Measurements from ENCODE around the gene PKN1. TPM values are rescaled to one million over a fixed set of nuclear protein-coding genes. Genes with fewer than 3 reads are reported as not detected.

The PKN1 gene
- total RNA-seq, 1 experiment from 2014 or later, result 138 TPM

DNA sequence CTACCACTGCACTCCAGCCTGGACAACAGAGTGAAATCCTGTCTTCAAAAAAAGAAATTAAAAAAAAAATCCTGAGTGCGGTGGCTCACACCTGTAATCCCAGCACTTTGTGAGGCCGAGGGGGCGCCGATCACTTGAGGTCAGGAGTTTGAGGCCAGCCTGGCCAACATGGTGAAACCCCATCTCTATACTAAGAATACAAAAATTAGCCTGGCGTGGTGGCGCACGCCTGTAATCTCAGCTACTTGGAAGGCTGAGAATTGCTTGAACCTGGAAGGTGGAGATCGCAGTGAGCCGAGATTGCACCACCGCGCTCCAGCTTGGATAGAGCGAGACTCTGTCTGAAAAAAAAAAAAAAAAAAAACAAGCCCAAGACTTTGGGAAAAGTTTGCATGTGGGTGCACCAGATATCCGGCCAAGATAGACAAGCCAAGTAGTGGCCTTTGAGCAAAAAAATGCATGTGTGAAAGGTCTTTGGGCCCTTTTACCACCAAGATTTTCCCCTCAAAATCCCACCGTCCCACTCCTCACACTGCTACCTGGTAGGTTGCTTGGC lies 79.4 kb downstream of the PKN1 start:
- CTCF ChIA-PET, result interaction anchor here (0.7 kb wide), 1 partner anchor 131 kb away, joined by 3 read pairs; the partner anchor contains the start of gene ADGRE5
- H3K4me1 Mint-ChIP-seq (ENCODE audit: low read depth, unreplicated experiment), result peaks cover 32% of the 10 kb centered on the region
- H3K36me3 Mint-ChIP-seq (ENCODE audit: insufficient read depth, unreplicated experiment), result peaks cover 84% of the 10 kb centered on the region
- no peak for DNase-seq
- H3K27me3 Mint-ChIP-seq (ENCODE audit: unreplicated experiment), result no peaks in the 10 kb centered on the region
- no TSS peak for BruUV-seq (replicated peaks)
- no peak overlapping the region for H3K4me3 Mint-ChIP-seq (ENCODE audit: low read depth, unreplicated experiment)
- no peaks in the 10 kb centered on the region for H3K9me3 Mint-ChIP-seq (ENCODE audit: low read depth, unreplicated experiment)
- no peak for TF ChIP-seq CTCF (IDR thresholded peaks at IDR 0.05; ENCODE audit: unreplicated experiment)
- H3K27ac Mint-ChIP-seq (ENCODE audit: unreplicated experiment), result no peak overlapping the region
- intact Hi-C loops (cut with micrococcal nuclease; ENCODE audit: unreplicated experiment), result no loop called here

DNA sequence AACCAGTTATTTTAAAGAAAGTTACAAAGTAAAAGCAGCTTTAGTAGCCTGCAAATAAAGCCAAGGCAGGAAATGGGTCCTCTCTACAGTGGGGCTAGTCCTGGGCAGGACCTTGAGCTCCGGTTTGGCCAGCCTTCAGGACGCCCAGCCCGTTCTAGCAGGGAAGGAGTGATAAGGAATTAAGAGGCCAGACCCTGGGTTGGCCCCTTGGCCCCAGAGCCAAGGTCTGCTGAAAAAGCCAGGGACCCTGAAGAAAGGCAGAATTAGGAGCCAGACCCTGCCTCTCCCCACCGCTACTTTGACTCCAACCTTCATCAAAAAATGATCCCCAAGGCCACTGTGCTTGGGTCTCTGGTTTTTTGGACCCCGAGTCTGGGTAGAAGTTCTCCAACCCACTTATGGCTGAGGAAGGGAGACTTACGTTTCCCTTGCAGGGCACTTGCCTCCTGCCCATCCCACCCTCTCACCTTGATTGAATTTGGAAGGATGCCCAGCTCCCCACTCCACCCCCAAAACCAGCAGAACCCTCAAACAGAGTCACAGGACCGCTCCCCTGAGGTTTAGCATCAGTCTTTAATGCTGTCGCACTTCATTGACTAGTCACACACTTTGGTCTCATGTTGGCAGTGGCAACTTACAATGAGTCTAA lies 81.2 kb downstream of the PKN1 start:
- no TSS peak for BruUV-seq (replicated peaks)
- no peak for TF ChIP-seq CTCF (IDR thresholded peaks at IDR 0.05; ENCODE audit: unreplicated experiment)
- Mint-ChIP-seq H3K36me3 (ENCODE audit: insufficient read depth, unreplicated experiment) (peaks cover 88% of the 10 kb centered on the region), H3K9me3 (ENCODE audit: low read depth, unreplicated experiment) (no peaks in the 10 kb centered on the region), H3K27me3 (ENCODE audit: unreplicated experiment) (no peaks in the 10 kb centered on the region), H3K27ac (ENCODE audit: unreplicated experiment) (peak overlapping the region; percentile 80), H3K4me3 (ENCODE audit: low read depth, unreplicated experiment) (peak overlapping the region; percentile 81), H3K4me1 (ENCODE audit: low read depth, unreplicated experiment) (peaks cover 33% of the 10 kb centered on the region)
- CTCF ChIA-PET, result no interaction called here
- no peak for DNase-seq
- intact Hi-C loops (cut with micrococcal nuclease; ENCODE audit: unreplicated experiment), result no loop called here

DNA sequence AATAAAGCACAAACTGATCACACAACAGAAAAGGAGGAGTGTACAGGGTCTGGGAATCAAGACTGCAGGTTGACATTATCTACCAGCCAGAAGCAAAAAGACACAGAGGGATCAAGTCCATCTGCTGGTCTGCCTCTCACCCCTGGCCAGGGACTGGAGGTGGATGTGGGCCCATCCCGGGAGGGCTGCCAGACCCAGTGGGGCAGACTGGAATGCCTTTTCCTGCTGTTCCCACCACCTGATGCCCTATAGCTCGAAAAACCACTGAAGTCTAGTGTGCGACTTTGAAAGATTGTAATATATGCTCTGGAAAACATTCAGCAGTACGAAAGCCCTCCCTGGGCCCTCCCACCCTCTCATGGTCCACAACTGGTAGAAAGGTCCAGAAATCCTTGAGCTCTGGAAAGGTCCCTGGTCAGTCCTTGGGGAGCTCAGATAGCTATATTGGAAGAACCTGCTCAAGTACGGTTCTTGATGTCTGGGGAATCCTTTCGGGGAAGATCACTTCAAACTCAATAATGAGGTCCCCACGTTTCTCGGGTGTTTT lies 82.5 kb downstream of the PKN1 start:
- intact Hi-C loops (cut with micrococcal nuclease; ENCODE audit: unreplicated experiment), result no loop called here
- H3K4me1 Mint-ChIP-seq (ENCODE audit: low read depth, unreplicated experiment), result peaks cover 29% of the 10 kb centered on the region

DNA sequence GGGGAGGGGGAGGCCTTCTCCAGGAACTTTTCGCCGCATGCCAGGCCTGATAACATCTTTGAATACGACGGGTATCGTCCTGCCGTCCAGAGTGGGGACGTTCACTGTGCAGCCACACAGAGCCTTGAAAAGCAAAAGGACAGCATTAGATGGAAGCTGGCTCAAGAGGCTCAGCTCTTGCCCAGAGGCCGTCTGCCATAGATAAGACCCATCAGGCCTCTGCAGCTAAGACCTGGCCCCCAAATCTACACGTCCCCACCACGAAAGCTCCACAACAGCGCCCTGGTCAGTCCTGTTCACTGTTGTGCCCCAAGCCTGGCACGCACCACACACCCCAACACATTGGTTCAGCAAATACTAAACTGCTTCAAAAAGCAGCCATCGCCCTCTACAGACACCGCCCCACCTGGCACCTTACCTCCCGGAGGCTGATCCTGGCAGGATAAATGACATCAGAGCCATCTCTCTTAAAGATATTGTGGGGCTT lies 83.0 kb downstream of the PKN1 start:
- CTCF ChIA-PET, result interaction anchor here (0.6 kb wide), 1 partner anchor 614 kb away, joined by 4 read pairs; no protein-coding TSS in a partner anchor

More for the DNA sequence above, 82.5 kb downstream of the PKN1 start:
- no peak for TF ChIP-seq CTCF (IDR thresholded peaks at IDR 0.05; ENCODE audit: unreplicated experiment)
- DNase-seq, result no peak
- no peaks in the 10 kb centered on the region for H3K9me3 Mint-ChIP-seq (ENCODE audit: low read depth, unreplicated experiment)
- CTCF ChIA-PET, result interaction anchor here (0.6 kb wide), 2 partner anchors 9 to 615 kb away, joined by 4 to 5 read pairs; no protein-coding TSS in a partner anchor
- H3K36me3 Mint-ChIP-seq (ENCODE audit: insufficient read depth, unreplicated experiment), result peaks cover 85% of the 10 kb centered on the region
- BruUV-seq (replicated peaks), result no TSS peak
- H3K27ac Mint-ChIP-seq (ENCODE audit: unreplicated experiment), result peak overlapping the region; percentile 80
- no peaks in the 10 kb centered on the region for H3K27me3 Mint-ChIP-seq (ENCODE audit: unreplicated experiment)
- H3K4me3 Mint-ChIP-seq (ENCODE audit: low read depth, unreplicated experiment), result peak overlapping the region; percentile 81

More for the DNA sequence above, 83.0 kb downstream of the PKN1 start:
- no TSS peak for BruUV-seq (replicated peaks)
- DNase-seq, result no peak
- H3K9me3 Mint-ChIP-seq (ENCODE audit: low read depth, unreplicated experiment), result no peaks in the 10 kb centered on the region
- peak overlapping the region; percentile 81 for H3K4me3 Mint-ChIP-seq (ENCODE audit: low read depth, unreplicated experiment)
- intact Hi-C loops (cut with micrococcal nuclease; ENCODE audit: unreplicated experiment), result no loop called here
- H3K4me1 Mint-ChIP-seq (ENCODE audit: low read depth, unreplicated experiment), result peaks cover 24% of the 10 kb centered on the region
- TF ChIP-seq CTCF (IDR thresholded peaks at IDR 0.05; ENCODE audit: unreplicated experiment), result no peak
- H3K27me3 Mint-ChIP-seq (ENCODE audit: unreplicated experiment), result no peaks in the 10 kb centered on the region
- peak overlapping the region; percentile 80 for H3K27ac Mint-ChIP-seq (ENCODE audit: unreplicated experiment)
- peaks cover 80% of the 10 kb centered on the region for H3K36me3 Mint-ChIP-seq (ENCODE audit: insufficient read depth, unreplicated experiment)

Measured in Calu3 (cell line).